BE2C (cell line): ENCODE measurements around the gene ABCC8.

Experiments
- DNase-seq: peaks from one replicate; pipeline ENCODE4 v3.0.0-alpha.2; 2020
- H3K27me3 ChIP-seq: fragments of 250-450 bp; sonication (Bioruptor Pico); 2 replicates; pipeline ENCODE4 v1.5.1; 2020; ENCODE audit warnings: mild to moderate bottlenecking
- H3K36me3 ChIP-seq: fragments of 250-450 bp; sonication (Bioruptor Pico); 2 replicates; pipeline ENCODE4 v1.5.1; 2020; ENCODE audit warnings: mild to moderate bottlenecking
- H3K4me1 ChIP-seq: fragments of 250-450 bp; sonication (Bioruptor Pico); 2 replicates; pipeline ENCODE4 v1.5.1; 2020
- H3K4me3 ChIP-seq: 2 replicates; pipeline ENCODE4 v1.5.1; 2011; ENCODE audit warnings: low read depth, low read length
- H3K9me3 ChIP-seq: fragments of 250-450 bp; sonication (Bioruptor Pico); 2 replicates; pipeline ENCODE4 v1.5.1; 2020
- TF ChIP-seq, protein P1 (sequence below): IDR thresholded peaks from 2 replicates; pipeline ENCODE4 v1.5.1; 2012; ENCODE audit warnings: mild to moderate bottlenecking, low read depth, low read length

ABCC8 gene

DNA sequence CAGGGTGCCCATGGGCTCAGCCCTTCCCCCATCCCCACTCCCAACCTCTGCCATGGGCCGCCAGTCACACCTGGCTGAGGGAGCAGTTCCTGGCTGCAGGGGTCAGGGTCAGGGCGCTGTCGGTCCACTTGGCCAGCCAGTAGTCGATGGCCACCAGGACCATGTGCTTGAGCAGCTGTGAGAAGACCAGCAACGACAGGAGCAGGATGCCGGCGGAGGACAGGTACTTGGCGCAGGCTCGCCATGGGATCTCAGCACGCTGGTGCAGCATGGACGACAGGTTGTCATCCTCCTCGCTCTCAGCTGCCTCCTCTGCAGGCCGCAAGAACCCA, 69.9 kb downstream of the ABCC8 start:
- Histone ChIP-seq H3K27me3 (no peaks in the 10 kb centered on the region), H3K4me1 (no peaks in the 10 kb centered on the region), H3K4me3 (no peak overlapping the region), H3K9me3 (no peaks in the 10 kb centered on the region), H3K36me3 (no peaks in the 10 kb centered on the region)
- no peak for DNase-seq
- TF ChIP-seq, protein P1, sequence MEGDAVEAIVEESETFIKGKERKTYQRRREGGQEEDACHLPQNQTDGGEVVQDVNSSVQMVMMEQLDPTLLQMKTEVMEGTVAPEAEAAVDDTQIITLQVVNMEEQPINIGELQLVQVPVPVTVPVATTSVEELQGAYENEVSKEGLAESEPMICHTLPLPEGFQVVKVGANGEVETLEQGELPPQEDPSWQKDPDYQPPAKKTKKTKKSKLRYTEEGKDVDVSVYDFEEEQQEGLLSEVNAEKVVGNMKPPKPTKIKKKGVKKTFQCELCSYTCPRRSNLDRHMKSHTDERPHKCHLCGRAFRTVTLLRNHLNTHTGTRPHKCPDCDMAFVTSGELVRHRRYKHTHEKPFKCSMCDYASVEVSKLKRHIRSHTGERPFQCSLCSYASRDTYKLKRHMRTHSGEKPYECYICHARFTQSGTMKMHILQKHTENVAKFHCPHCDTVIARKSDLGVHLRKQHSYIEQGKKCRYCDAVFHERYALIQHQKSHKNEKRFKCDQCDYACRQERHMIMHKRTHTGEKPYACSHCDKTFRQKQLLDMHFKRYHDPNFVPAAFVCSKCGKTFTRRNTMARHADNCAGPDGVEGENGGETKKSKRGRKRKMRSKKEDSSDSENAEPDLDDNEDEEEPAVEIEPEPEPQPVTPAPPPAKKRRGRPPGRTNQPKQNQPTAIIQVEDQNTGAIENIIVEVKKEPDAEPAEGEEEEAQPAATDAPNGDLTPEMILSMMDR, result no peak

DNA sequence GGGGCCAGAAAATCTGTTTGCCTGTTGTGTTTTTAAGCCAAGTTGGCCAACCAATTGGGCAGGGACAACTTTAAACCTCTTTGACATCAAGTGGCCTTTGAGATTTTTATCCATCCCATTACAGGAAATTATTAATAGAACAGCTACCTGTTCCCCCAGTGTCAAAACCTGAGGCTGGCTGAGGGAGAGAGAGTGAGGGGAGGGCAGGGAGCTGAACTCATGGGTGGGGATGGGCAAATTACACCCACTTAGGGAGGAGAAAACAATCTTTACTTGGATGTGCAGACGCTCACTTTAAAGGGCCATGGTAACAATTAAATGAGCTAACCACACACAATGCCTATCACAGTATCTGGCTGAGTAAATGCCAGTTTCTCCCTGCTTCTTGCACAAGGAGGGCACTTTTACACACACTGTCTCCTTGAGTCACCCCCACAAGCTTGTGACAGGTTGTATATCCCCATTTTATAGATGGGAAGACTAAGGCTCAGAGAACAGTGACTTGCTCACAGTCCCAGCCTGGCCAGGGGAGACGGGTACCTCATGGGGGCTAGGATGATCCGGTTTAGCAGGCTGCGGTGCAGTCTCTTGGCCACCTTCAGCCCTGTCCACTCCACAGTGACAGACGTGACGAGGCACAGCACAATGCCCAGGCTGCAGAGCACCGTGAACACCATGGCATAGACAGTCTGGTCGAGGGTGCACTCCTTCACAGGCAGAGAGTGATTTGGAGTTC, 70.4 kb downstream of the ABCC8 start:
- H3K27me3 ChIP-seq, result no peaks in the 10 kb centered on the region
- no peaks in the 10 kb centered on the region for H3K9me3 ChIP-seq
- H3K4me3 ChIP-seq, result peak overlapping the region; percentile 11; the same call in 1 of the 2 replicates
- no peak for DNase-seq
- no peaks in the 10 kb centered on the region for H3K4me1 ChIP-seq
- H3K36me3 ChIP-seq, result no peaks in the 10 kb centered on the region
- TF ChIP-seq, protein P1, result no peak

DNA sequence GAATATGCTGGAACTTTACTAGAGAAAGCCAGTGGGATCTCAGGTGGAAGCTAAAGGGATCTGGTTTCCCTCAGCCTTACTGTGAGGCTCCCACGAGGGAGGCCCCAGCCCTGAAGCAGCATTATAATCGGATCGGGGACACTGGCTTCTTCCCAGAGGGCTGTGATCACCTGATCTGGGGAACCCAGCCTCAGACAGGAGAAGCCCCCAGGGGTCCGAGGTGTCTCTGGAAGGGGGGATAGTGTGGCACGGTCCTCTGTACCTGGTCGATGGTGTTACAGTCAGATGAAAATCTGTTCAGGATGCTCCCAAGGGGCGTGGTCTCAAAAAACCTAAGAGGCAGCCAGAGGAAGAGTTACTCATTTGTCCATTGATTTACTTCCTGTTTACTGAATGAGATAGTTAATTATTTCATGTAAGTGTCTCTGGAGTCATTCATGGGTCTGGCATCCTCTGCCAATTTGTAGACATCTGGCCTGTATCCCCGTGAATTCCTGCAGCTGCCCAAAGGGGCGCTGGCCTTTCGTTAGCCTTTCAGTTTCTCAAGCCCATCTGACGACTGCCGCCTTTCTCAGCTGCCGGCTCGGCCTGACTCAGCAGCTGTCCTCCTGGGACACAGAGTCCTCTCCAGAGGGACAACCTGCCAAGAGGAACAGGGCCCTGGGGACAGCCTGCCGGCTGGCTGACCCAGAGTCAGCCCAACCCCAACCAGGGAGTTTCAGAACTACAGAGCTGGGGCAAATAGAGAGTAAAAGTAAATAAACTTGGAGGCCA, 71.2 kb downstream of the ABCC8 start:
- Histone ChIP-seq H3K4me3 (peak overlapping the region; percentile 11; the same call in 1 of the 2 replicates), H3K9me3 (no peaks in the 10 kb centered on the region), H3K36me3 (no peaks in the 10 kb centered on the region), H3K27me3 (no peaks in the 10 kb centered on the region), H3K4me1 (no peaks in the 10 kb centered on the region)
- TF ChIP-seq, protein P1, result peak; percentile 32
- peak; percentile 64 for DNase-seq

DNA sequence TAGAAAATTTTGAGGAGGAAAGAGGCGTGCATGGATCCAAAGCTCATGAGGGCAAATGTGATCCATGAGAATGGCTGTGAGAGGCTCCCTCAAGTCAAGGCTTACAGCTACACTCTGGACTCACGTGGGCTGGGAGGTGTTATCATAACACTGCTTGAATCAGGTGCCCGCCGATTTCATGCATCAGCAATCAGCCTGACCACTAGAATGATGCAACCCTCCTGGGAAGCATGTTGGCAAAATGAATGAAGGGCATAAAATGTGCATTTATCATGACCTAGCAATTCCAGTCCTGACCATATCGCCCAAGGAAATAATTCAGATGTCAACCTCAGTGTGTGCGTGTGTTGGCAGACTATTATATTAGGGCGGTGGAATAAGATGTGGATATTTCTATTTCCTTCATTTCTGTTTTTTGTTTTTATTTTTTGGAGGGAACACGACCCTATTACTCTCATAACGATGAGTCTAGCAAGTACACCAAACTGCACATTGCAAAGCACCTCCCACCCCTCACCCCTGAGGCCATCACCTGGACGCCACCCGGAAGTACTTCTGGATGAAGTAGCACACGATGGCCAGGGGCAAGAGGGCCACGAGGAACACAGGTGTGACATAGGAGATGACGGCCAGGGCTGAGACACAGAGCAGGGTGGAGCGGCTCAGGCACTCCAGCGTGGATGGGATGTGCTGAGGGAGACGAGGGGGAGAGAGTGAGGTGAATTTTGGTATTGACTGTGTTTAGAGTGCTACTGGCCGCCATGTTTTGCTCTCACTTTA, 72.5 kb downstream of the ABCC8 start:
- H3K9me3 ChIP-seq, result no peaks in the 10 kb centered on the region
- TF ChIP-seq, protein P1, result no peak
- DNase-seq, result no peak
- H3K36me3 ChIP-seq, result no peaks in the 10 kb centered on the region
- H3K27me3 ChIP-seq, result no peaks in the 10 kb centered on the region
- H3K4me3 ChIP-seq, result no peak overlapping the region
- H3K4me1 ChIP-seq, result no peaks in the 10 kb centered on the region

DNA sequence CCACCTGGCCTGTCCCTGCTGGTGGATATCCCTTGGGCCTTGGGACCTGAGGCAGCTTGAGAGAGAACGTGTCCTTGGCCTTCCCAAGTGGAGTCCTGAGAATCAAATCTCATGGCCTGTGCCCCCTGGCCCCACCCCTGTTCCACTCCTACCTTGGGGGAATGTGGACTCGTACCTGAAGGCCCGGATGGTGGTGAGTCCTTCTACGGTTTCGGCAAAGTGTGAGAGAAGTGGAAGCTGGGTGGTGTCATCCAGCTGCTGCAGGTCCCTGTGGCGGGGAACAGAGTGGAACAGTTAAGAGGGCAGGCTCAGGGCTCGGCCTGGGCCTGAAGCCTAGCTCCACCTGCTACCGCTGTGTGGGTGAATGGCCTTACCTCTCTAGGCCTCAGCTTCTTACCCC, 74.2 kb downstream of the ABCC8 start:
- no peak for DNase-seq
- TF ChIP-seq, protein P1, result no peak
- no peaks in the 10 kb centered on the region for H3K4me1 ChIP-seq

More for the DNA sequence above, 74.2 kb downstream of the ABCC8 start:
- Histone ChIP-seq H3K9me3 (no peaks in the 10 kb centered on the region), H3K36me3 (no peaks in the 10 kb centered on the region), H3K27me3 (no peaks in the 10 kb centered on the region), H3K4me3 (no peak overlapping the region)
